Esophagus muscularis mucosa (tissue), 3 donors: ENCODE data around the gene NFKBIL1.

Experiments
- POLR2A ChIP-seq: fragments of 450-650 bp; IDR thresholded peaks from one replicate; pipeline ENCODE4 v1.6.1; 2017; ENCODE audit warnings: antibody characterized with exemption, moderate library complexity, mild to moderate bottlenecking, low read depth
- TF ChIP-seq, protein P1 (sequence below), 3 experiments: fragments of 200-600 bp in 2 of 3; fragments of 450-650 bp in 1 of 3; sonication (generic) in 2 of 3; IDR thresholded peaks; one replicate each; pipeline ENCODE4 v1.5.1; 2017 to 2019; ENCODE audit warnings: antibody characterized with exemption in 3 of 3, mild to moderate bottlenecking in 2 of 3, moderate library complexity in 1 of 3

DNA sequence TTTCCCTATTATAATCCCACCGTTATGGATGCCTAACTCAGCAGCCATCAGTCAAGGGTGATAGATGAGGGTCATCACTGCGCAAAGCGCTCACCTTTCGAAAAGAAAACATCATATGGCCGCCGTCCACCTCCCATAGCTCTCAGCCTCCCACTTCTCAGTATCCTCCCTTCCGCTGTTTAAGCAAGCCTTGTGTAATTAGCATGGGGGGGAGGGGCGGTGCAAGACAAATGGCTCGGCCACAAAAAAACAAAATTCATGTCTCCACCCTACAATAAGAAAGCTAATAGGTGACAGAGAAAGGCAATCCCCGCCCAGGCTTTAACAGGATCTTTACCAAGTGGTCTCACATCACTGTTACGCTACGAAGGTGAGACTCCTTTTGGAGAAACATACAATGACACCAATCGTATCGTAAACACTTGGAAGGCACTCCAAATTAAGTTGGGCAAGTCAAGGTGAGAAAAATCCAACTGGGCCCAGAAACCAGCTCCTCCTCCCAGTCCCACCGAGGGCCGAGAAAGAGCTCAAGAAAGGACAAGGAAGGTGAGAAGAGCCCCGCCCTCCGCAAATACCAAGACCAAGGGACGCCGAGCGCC lies 6.2 kb upstream of the NFKBIL1 start:
- TF ChIP-seq, protein P1, sequence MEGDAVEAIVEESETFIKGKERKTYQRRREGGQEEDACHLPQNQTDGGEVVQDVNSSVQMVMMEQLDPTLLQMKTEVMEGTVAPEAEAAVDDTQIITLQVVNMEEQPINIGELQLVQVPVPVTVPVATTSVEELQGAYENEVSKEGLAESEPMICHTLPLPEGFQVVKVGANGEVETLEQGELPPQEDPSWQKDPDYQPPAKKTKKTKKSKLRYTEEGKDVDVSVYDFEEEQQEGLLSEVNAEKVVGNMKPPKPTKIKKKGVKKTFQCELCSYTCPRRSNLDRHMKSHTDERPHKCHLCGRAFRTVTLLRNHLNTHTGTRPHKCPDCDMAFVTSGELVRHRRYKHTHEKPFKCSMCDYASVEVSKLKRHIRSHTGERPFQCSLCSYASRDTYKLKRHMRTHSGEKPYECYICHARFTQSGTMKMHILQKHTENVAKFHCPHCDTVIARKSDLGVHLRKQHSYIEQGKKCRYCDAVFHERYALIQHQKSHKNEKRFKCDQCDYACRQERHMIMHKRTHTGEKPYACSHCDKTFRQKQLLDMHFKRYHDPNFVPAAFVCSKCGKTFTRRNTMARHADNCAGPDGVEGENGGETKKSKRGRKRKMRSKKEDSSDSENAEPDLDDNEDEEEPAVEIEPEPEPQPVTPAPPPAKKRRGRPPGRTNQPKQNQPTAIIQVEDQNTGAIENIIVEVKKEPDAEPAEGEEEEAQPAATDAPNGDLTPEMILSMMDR (IDR thresholded peaks at IDR 0.05): no peak
- TF ChIP-seq POLR2A: no peak
